ENCODE data around the gene POTEF.
"Not testable (repeated sequence)": the region's sequence is repeated elsewhere in the genome, so short reads cannot be mapped to it uniquely, and the experiment has no call there.

POTEF gene

GRCh38 chr2:130152816-130153595 lies 24.0 kb upstream of the POTEF start:
- no peak for DNase-seq

- not testable (repeated sequence) for DNase-seq
These were observed 23.3 kb upstream of the POTEF start for GRCh38 chr2:130152136-130152815.

DNA sequence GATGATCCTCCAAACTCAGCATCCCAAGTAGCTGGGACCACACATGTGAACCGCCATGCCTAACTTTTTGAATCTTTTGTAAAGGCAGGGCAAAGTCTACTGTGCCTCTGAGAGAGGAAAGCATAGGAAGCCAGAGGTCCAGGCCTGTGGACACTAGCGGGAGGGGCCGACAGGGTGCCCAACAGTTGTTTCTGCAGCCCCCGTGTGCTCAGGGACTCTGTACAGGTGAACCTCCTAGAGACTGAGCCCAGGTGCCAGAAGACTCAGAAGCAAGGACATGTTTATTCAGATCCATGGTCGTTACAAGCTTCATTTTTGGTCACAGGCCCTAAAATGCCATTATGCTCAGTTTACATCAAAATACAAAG lies 22.1 kb upstream of the POTEF start:
- DNase-seq = not testable (repeated sequence)

DNA sequence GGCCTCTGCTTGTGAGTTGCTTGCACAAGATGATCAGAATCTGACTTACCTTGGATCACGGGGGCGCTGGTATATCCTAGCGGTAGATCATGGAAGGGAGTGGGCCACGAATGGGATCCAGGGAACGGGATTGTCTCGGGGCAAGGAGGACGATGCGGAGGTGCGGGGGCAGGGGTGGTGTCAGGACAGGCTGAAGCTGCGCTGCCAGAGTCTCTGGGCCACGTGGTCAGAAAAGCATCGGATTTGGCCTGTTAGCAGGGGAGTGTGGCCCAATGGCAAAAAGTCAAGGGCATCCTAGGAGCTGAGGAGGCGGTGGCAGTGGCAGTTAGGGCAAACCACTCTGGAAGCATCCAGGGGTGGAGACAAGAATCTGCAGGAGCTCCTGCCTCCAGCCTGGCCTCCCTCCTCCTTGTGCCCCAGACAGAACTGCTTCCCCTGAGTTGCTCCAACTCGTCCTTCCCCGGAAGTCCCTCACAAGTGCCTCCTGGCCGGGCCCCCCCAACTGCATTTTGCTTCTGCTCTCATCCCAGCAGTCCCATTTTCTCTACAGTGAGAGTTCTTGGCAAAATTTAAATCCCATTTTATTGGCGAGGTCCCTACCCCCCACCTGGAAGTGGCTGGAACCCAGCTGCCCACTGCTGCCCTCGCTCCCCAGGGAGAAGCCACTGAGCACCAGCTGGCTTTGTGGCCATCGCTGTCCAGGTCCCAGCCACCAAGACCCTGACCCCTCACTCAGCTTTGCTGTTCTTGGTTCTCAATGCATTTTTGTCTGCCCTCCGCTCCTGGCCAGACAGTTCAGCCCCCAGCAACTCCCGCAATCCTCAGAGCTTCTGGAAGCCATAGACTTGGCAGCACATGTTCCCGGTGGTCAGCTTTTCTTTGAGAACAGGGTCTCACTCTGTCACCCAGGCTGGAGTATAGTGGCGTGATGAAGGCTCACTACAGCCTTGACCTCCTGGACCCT lies 21.4 kb upstream of the POTEF start:
- no peak for DNase-seq

DNA sequence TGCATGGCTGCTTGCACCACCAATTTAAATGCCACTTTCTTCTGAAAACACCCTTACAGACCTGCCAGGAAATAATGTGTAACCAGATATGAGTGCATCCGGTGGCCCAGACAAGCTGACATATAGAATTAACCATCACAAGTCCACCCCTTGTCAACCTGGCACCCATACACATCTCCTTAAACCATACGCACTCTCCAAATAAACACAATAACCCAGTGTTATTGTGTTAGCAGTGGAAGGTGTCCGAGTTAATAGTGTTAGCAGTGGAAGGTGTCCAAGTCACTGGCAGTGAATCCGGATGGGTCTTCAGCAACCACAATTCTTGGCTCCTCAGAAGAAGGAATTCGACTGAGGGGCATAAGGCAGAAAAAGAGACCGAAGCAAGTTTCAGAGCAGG lies 19.5 kb upstream of the POTEF start:
- not testable (repeated sequence) for DNase-seq

GRCh38 chr2:130145006-130145414 lies 16.0 kb upstream of the POTEF start, which contains the start of gene CCDC74B:
Gene CCDC74B, minus strand, starts transcription at chr2:130145112. Its CDS starts 116 bp downstream, at chr2:130144996.
- DNase-seq = not testable (repeated sequence)

GRCh38 chr2:130143266-130144039 lies 14.4 kb upstream of the POTEF start:
- not testable (repeated sequence) for DNase-seq

GRCh38 chr2:130142396-130143265 lies 13.6 kb upstream of the POTEF start:
- DNase-seq = not testable (repeated sequence)

- DNase-seq = not testable (repeated sequence)
These were observed 12.8 kb upstream of the POTEF start for GRCh38 chr2:130141645-130142370.

DNA sequence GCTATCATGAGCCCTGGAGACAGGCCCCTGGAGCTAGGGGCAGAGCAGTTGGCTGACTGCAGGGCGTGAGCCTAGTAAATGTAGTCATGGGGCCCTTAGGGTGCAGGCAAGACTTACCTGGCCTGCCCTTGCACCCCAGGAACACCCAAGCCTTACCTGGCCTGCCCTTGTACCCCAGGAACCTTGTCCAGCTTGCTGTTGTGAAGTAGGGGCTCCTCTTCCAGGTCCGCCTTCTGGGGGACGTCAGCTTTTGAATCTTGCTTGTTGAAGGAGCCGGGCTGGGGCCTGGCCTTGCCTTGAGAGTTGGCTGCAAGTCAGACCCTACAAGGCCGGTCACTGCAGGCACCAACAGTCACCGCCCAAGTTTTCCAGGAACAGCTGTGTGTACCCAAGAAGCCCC lies 12.0 kb upstream of the POTEF start:
- DNase-seq = not testable (repeated sequence)

DNA sequence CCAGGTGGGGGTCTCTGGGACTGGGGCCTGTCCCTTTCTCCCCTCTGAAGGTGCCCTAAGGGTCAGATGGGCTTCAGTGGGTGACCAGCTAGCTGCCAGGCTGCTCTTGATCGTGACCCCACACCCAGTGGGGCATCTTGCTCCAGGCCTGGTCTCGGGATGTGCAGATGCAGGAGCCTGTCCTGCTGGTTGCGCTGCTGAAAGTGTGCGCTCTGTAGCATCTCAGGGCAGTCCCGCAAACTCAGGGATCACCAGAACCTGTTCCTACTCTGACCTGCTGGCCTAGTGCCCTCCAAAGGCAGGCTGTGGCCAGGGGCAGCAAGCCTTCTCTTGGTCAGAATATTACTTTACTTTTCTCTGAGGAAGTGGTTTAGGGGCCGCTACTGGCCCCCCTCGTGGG lies 11.5 kb upstream of the POTEF start:
- not testable (repeated sequence) for DNase-seq

GRCh38 chr2:130139331-130140280 lies 10.6 kb upstream of the POTEF start:
- DNase-seq = not testable (repeated sequence)

DNA sequence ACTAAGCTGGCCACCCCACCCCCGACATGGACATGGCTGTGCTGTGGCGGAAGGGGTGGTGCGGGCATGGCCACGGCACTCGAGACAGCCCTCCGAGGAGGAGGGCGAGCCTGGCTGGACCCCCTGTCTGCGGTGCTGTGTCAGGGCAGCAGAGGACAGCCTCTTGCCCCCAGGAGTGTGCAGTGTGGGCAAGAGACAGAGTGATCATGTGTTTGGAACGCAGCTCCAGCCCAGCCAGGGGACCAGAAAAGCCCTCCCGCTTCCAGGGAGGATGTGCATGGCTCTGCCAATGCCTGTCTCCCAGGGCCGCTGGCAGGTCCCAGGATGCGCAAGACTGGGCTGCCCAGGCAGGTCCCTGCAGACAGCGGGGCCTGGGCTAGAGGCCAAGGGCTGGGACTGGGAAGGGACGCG lies 9.8 kb upstream of the POTEF start:
- DNase-seq = not testable (repeated sequence)

DNA sequence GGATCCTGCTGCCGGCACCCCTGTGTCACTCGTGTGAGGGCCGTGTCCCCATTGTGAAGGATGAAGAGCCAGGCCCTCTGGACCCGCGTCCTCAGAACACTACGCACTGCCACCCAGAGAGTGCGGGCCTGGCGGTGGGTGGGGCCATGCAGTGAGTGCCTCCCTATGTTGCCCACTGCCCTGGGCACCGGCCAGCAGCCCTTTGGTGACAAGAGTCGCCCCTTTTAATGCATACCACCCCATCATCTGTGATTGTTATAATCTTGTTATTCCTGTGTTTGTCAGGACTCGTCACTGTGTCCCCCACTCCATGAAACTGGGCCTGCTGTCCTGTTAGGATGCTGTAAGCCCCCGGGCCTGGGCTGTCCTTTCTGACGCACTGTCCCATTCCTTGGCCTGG lies 9.3 kb upstream of the POTEF start:
- not testable (repeated sequence) for DNase-seq

DNA sequence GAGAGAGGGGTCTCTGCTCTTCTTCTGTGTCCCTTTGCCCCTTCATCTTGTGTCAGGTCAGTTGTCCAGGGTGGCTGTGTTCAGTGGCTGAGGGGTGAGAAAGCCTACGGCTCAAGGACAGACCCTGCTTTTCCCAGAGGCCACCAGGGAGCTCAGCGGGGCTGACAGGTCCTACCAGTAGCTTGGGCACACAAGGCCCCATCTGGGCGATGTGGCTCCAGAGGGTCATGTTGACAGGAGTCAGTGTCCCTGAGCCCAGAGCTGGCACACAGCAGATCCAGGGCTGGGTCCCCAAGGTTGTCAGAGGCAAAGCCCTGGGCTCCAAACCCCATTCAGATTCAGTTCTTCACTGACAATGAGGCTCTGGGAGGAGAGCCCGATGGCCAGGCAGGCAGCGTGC lies 8.1 kb upstream of the POTEF start:
- DNase-seq = not testable (repeated sequence)

DNA sequence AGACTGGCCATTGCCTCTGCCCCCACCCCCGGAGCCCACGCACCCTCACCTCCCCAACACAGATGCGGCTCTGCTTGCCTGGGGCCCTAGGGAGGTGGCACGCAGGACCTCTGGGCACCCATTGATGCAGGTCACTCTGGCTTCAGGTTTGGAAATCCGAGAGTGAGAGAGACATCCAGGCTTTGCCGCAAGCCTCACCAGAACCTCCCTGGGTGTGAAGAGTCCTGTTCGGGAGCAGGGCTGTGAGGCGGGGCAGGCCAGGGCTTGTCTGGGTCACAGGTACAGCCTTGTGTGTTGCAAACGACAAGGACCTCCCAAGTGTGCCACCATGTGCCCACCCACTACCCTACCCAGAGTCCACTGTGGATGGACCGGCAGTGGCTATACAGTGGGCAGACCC lies 7.5 kb upstream of the POTEF start:
- DNase-seq = not testable (repeated sequence)

DNA sequence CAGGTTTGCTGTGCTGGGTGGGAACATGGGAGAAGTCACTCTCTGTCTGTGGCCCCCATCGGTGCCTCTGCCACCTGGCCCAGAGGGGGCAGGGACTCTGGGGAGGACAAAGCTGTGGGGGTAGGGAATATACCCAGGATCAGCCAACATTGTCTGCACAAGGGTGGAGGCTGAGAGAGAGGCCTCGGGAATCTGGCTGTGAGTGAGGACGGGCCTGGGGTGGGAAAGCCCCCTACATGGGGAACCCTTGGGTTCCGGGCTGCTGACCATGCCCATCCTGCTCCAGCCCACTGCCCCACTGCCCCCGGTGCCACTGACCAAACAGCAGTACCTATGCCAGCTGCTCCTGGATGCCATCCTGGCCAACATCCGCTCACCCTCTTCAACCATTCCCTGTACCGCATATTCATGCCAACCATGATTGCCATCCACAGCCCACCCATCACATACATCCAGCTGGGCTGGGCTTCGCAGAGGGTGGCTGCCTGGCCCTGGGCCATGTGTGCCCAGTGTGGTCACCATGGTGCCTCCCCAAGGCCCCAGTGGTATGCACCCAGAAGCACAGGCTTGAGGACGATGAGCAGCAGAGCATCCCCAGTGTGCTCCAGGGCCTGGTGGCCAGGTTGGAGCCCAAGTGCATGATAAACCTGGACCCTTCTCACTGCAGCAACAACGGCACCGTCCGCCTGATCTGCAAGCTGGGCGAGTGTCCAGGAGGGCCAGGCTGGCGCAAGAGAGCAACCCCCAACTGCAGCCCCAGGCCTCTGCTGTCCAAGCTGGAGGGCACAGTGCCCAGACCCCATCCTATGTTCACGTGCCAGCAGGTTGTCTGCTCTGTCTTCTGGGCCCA lies 6.9 kb upstream of the POTEF start:
- DNase-seq = no peak

- not testable (repeated sequence) for DNase-seq
These were observed 558 bp downstream of the POTEF start for GRCh38 chr2:130128464-130128863.

Data from GF-D8 (cell line).